HepG2 (cell line): ENCODE results near the gene NPPB. TPM values are rescaled to one million over a fixed set of nuclear protein-coding genes. Genes with fewer than 3 reads are reported as not detected.

Source experiments
- ATF1 ChIP-seq: IDR thresholded peaks from 2 replicates; pipeline ENCODE4 v1.6.1; 2016; ENCODE audit warnings: mild to moderate bottlenecking, control low read depth
- BCLAF1 ChIP-seq: fragments of 450-650 bp; IDR thresholded peaks from 2 replicates; pipeline ENCODE4 v1.6.1; 2017; ENCODE audit warnings: mild to moderate bottlenecking
- CCDC6 ChIP-seq: sonication (generic); formaldehyde crosslinking; IDR thresholded peaks from 2 replicates; pipeline ENCODE4 v1.8.1; 2022; ENCODE audit warnings: mild to moderate bottlenecking, missing genetic modification reagents, moderate library complexity
- E2F2 ChIP-seq: sonication (generic); formaldehyde crosslinking; IDR thresholded peaks from 2 replicates; pipeline ENCODE4 v1.4.0; 2020; ENCODE audit warnings: missing genetic modification reagents, borderline replicate concordance
- HNF4G ChIP-seq, 2 experiments: sonication (generic) in 1 of 2; formaldehyde crosslinking in 1 of 2; IDR thresholded peaks; 2 replicates each; pipeline versions ENCODE4 v1.4.0 to v1.6.1; 2011 to 2020; ENCODE audit warnings: borderline replicate concordance in 2 of 2, low read depth in 2 of 2, mild to moderate bottlenecking in 2 of 2, low read length in 1 of 2, missing genetic modification reagents in 1 of 2, moderate library complexity in 1 of 2
- MAFF ChIP-seq: IDR thresholded peaks from 2 replicates; pipeline ENCODE4 v1.6.1; 2011; ENCODE audit warnings: low read depth, low read length, improper control_type of control experiment
- MTA1 ChIP-seq: sonication (generic); formaldehyde crosslinking; IDR thresholded peaks from 2 replicates; pipeline ENCODE4 v1.4.0; 2020; ENCODE audit warnings: missing genetic modification reagents, mild to moderate bottlenecking, borderline replicate concordance
- MZF1 ChIP-seq: sonication (generic); formaldehyde crosslinking; IDR thresholded peaks from 2 replicates; pipeline ENCODE4 v1.8.1; 2023; ENCODE audit warnings: mild to moderate bottlenecking, missing genetic modification reagents, borderline replicate concordance
- ONECUT2 ChIP-seq: sonication (generic); formaldehyde crosslinking; IDR thresholded peaks from 2 replicates; pipeline ENCODE4 v1.4.0; 2020; ENCODE audit warnings: missing genetic modification reagents
- PAF1 ChIP-seq: IDR thresholded peaks from 2 replicates; pipeline ENCODE4 v1.6.1; 2016; ENCODE audit warnings: missing genetic modification reagents, missing compliant biosample characterization
- PHB2 ChIP-seq: fragments of 450-650 bp; IDR thresholded peaks from 2 replicates; pipeline ENCODE4 v1.6.1; 2018; ENCODE audit not compliant: partially characterized antibody
- RFXAP ChIP-seq: sonication (generic); formaldehyde crosslinking; IDR thresholded peaks from 2 replicates; pipeline ENCODE4 v1.4.0; 2020; ENCODE audit warnings: missing genetic modification reagents, borderline replicate concordance
- STAT6 ChIP-seq: sonication (generic); formaldehyde crosslinking; IDR thresholded peaks from 2 replicates; pipeline ENCODE4 v1.4.0; 2020; ENCODE audit warnings: missing genetic modification reagents, mild to moderate bottlenecking, borderline replicate concordance
- U2AF2 ChIP-seq: fragments of 200-400 bp; formaldehyde crosslinking; IDR thresholded peaks from 2 replicates; pipeline ENCODE4 v1.6.1; 2017; ENCODE audit warnings: low read depth, mild to moderate bottlenecking, low read length
- ZNF282 ChIP-seq: fragments of 450-650 bp; IDR thresholded peaks from 2 replicates; pipeline ENCODE4 v1.6.1; 2018; ENCODE audit not compliant: partially characterized antibody
- ZNF75D ChIP-seq: sonication (generic); formaldehyde crosslinking; IDR thresholded peaks from 2 replicates; pipeline ENCODE4 v1.8.1; 2023; ENCODE audit warnings: missing genetic modification reagents, mild to moderate bottlenecking, borderline replicate concordance
- ZNF777 ChIP-seq: sonication (generic); formaldehyde crosslinking; IDR thresholded peaks from 2 replicates; pipeline ENCODE4 v1.4.0; 2020; ENCODE audit warnings: missing genetic modification reagents
- polyA plus RNA-seq, 8 experiments: library from polyadenylated mRNA; depleted of rRNA in 3 of 8; stranded (reverse) in 7 of 8; unstranded in 1 of 8; fragments of >200 nt; fragmentation: Illumina TruSeq in 4 of 8; extraction: Trizol in 4 of 8; gene quantifications; 2 replicates each; pipeline versions ENCODE4 v1.2.1 to v1.2.3, GENCODE V29; 2011 to 2016; ENCODE audit warnings: low read depth in 4 of 8, missing spikeins in 1 of 8, mixed read lengths in 1 of 8; ENCODE audit not compliant: insufficient read depth in 1 of 8
- total RNA-seq, 5 experiments: library from RNA; depleted of rRNA; stranded (reverse); fragments of >200 nt; fragmentation: Illumina TruSeq; extraction: Trizol; gene quantifications; 2 replicates each; pipeline ENCODE4 v1.2.3, GENCODE V29; 2016; ENCODE audit warnings: low read depth in 1 of 5
- TF ChIP-seq, protein P1 (sequence below): sonication (generic); formaldehyde crosslinking; IDR thresholded peaks from 2 replicates; pipeline ENCODE4 v1.4.0; 2020; ENCODE audit warnings: missing genetic modification reagents; ENCODE audit errors: not compliant biosample characterization

NPPB gene
- total and polyA plus RNA-seq, 2 of the 13 experiments (the other 11 are each of a cell fraction or from before 2014, with no cell fraction given) = 1.9 TPM; not detected in 1

- TF ChIP-seq BCLAF1 (no peak), MZF1 (CRISPR knock-in tag) (no peak), ATF1 (CRISPR knock-in tag) (no peak), HNF4G (IDR thresholded peaks at IDR 0.05; ENCODE audit: borderline replicate concordance, low read depth, low read length) (no peak), HNF4G (CRISPR knock-in tag; IDR thresholded peaks at IDR 0.05; ENCODE audit: borderline replicate concordance, low read depth) (peak; percentile 65; the same call in 1 of the 2 replicates), STAT6 (CRISPR knock-in tag) (no peak), CCDC6 (CRISPR knock-in tag) (peak; percentile 96), ZNF282 (no peak), PHB2 (no peak), ZNF75D (CRISPR knock-in tag) (no peak), ZNF777 (peak; percentile 76), U2AF2 (no peak), PAF1 (CRISPR knock-in tag) (no peak), RFXAP (CRISPR knock-in tag) (peak; percentile 92), ONECUT2 (peak; percentile 74), E2F2 (CRISPR knock-in tag) (peak; percentile 87; the same call in 1 of the 2 replicates), MAFF (no peak), MTA1 (peak; percentile 46; the same call in 1 of the 2 replicates)
- TF ChIP-seq, protein P1, sequence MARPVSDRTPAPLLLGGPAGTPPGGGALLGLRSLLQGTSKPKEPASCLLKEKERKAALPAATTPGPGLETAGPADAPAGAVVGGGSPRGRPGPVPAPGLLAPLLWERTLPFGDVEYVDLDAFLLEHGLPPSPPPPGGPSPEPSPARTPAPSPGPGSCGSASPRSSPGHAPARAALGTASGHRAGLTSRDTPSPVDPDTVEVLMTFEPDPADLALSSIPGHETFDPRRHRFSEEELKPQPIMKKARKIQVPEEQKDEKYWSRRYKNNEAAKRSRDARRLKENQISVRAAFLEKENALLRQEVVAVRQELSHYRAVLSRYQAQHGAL (CRISPR knock-in tag) = peak; percentile 97
These were observed 475 bp upstream of the NPPB start (continued) for GRCh38 chr1:11858968-11859871.
